ENCODE data around the gene NOTCH2. TPM values are rescaled to one million over a fixed set of nuclear protein-coding genes. Genes with fewer than 3 reads are reported as not detected.

Gene NOTCH2
- total RNA-seq, 1 donor from 2014 or later, result 75.6 TPM

DNA sequence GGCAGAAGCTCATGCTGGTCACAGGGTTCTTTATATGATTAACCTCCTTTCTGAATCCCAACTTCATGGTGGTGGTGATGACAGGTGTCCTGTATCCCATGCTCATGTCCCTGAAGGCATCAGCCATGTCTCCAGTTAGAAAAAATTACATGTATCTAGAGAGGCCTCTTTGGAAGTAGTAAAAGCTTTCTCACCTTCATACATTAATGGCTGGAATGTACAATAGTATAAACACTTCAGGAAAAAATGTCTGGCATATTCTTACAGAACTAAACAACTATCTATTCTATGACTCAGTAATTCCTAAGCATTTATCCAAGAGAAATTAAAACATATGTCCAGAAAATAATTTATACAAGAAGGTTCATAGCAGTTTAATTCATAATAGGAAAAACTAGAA lies 207.2 kb downstream of the NOTCH2 start:
- DNase-seq (ENCODE audit: extremely low spot score in 2 of 2), result no peak
- Histone ChIP-seq H3K36me3 (no peaks in the 10 kb centered on the region), H3K27me3 (no peaks in the 10 kb centered on the region), H3K4me3 (no peak overlapping the region), H3K9me3 (no peaks in the 10 kb centered on the region), H3K4me1 (no peaks in the 10 kb centered on the region), H3K27ac (no peak overlapping the region)
- intact Hi-C loops (cut with DNase I), result no loop called here
- TF ChIP-seq, protein P1, sequence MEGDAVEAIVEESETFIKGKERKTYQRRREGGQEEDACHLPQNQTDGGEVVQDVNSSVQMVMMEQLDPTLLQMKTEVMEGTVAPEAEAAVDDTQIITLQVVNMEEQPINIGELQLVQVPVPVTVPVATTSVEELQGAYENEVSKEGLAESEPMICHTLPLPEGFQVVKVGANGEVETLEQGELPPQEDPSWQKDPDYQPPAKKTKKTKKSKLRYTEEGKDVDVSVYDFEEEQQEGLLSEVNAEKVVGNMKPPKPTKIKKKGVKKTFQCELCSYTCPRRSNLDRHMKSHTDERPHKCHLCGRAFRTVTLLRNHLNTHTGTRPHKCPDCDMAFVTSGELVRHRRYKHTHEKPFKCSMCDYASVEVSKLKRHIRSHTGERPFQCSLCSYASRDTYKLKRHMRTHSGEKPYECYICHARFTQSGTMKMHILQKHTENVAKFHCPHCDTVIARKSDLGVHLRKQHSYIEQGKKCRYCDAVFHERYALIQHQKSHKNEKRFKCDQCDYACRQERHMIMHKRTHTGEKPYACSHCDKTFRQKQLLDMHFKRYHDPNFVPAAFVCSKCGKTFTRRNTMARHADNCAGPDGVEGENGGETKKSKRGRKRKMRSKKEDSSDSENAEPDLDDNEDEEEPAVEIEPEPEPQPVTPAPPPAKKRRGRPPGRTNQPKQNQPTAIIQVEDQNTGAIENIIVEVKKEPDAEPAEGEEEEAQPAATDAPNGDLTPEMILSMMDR (IDR thresholded peaks at IDR 0.05), result no peak
- TF ChIP-seq POLR2A (IDR thresholded peaks at IDR 0.05), result no peak
- TF ChIP-seq POLR2AphosphoS5 (IDR thresholded peaks at IDR 0.05; ENCODE audit: insufficient read depth in 1 of 2, low read depth in 1 of 2), result no peak

Other genes with a start within 250 kb of the NOTCH2 start
- gene ADAM30, start 173.1 kb downstream of the NOTCH2 start, total RNA-seq, result not detected
- gene SEC22B, start 106.9 kb upstream of the NOTCH2 start, total RNA-seq, result 19.4 TPM

Data from vagina (tissue), 2 donors.